HG02943 (cell line): ENCODE measurements around the gene CGRRF1.

Experiments
- ATAC-seq: cut with Tn5 transposase; IDR thresholded peaks from one replicate; pipeline ENCODE4 v1.9.1; 2021; ENCODE audit warnings: mild to moderate bottlenecking, low read depth, moderate library complexity; ENCODE audit not compliant: unreplicated experiment

Gene CGRRF1

GRCh38 chr14:54570631-54571415, 61.1 kb downstream of the CGRRF1 start:
- no peak for ATAC-seq

GRCh38 chr14:54572316-54572715, 62.6 kb downstream of the CGRRF1 start:
- ATAC-seq, result no peak

DNA sequence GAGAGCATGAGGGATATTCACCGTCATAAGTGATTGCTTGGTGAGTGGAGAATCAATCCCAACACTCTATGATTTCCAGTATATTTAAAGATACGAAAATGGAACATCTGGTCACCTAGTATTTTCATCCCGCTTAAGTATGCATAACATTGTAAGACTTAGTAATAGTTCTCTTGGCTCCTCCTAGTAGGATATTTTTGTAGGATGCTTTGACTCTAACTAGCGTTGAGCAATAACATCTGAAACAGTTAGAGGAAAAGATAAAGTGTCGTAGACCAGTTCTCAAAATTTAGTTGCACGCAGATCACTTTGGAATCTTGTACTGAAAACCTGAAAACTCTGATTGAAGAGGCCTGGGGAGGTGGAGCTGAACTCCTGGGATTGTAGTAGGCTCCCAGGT, 64.8 kb downstream of the CGRRF1 start:
- ATAC-seq, result no peak

DNA sequence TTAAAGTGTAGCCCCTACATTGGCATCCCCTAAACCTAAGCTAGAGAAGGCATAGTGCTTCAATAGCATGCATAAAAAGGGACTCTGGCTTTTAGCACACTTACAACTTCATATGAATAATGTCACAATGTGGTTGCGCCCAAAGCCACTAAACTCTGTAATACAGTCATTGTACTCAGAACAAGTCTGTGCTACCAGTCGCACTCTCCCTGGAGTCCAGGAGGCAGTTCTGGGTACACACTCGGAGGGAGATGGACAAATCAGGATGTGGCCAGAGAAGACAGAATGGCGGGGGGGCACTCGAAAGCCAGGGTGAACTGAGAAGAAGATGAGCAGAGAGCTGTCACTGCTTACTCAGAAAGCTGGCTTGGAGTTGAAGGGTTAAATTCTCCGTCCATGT, 67.8 kb downstream of the CGRRF1 start:
- ATAC-seq, result no peak

GRCh38 chr14:54577977-54578376, 68.3 kb downstream of the CGRRF1 start:
- ATAC-seq, result no peak

DNA sequence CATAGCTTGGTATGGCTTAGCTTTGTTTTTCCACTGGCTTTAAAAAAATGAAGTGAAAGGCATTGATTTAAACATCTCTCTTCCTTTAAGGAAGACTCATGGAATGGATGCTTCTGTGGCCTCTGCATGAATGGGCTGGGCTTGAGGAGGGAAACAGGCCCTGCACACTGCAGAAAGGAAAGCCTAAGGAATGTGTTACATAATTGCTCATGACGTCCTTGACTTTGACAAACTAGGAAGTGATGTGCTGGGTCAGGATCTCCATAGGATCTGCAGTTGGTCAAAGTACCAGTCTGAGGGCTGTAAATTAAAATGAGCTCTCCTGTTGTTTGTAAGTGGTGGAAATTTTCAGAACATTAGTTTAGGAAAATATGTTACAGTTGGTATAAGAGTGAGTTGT, 69.9 kb downstream of the CGRRF1 start:
- ATAC-seq, result no peak

DNA sequence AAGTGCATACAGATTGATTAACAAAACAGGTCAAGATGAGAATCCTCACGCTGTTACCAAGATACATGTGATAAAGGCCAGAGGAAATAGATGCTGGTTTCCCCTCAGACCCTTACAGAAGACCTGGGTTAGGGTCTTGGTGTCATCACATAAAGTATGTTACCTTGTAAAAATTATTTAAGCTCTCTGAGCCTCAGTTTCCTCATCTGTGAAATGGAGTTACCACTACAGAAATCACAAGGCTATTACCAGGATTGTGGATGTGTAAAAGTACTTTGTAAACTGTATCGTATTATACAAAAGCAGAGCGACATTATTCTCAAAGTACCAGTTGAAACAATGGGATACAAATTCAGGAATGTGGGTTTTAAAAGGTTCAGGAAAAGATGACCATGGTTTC, 71.2 kb downstream of the CGRRF1 start:
- no peak for ATAC-seq

DNA sequence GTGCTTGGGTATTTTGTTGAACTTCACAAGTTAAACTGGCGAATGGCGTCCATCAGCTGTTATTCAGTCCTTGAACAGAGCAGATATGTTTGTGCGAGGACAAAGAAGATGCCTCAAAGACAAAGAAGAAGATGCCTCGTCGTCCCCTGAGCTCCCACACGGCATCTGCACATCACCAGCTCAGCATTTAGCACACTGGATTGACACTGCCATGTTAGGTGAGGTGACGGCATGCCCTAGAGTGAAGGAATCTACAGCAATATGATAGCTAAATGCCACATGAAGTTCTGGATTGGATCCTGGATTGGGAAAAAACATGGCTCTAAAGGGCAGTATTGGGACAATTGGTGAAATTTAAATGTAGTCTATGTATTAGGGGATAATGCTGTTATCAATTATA, 72.6 kb downstream of the CGRRF1 start:
- no peak for ATAC-seq

GRCh38 chr14:54584097-54584496, 74.4 kb downstream of the CGRRF1 start:
- no peak for ATAC-seq

DNA sequence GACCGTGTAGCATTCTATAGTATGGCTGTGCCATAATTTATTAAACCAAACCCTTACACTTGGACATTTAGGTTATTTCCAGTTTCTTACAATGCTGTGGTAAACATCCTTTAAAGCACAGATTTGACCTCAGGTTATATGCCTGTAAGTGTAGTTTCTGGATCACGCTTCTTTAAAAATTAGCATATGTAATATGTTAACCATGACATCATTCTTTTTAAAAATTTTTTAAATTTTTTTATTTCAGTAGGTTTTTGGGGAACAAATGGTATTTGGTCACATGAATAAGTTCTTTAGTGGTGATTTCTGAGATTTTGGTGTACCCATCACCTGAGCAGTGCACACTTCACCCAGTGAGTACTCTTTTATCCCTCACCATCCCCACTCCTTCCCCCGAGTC, 75.5 kb downstream of the CGRRF1 start:
- ATAC-seq, result no peak
